Measurements from ENCODE around the gene TRIM17.

The TRIM17 gene

GRCh38 chr1:228415853-228416216 is 826 bp downstream of the TRIM17 start:
- no peak for DNase-seq

GRCh38 chr1:228415221-228415620 is 1.4 kb downstream of the TRIM17 start:
- DNase-seq = no peak

- no peak for DNase-seq
These were observed 2.0 kb downstream of the TRIM17 start for GRCh38 chr1:228414511-228415211.

GRCh38 chr1:228413241-228414010 is 3.2 kb downstream of the TRIM17 start:
- no peak for DNase-seq

GRCh38 chr1:228411548-228412430 is 4.9 kb downstream of the TRIM17 start:
- no peak for DNase-seq

- no peak for DNase-seq
These were observed 5.5 kb downstream of the TRIM17 start for GRCh38 chr1:228411121-228411520.

GRCh38 chr1:228410671-228411070 is 6.0 kb downstream of the TRIM17 start:
- no peak for DNase-seq

- DNase-seq = no peak
These were observed 6.6 kb downstream of the TRIM17 start for GRCh38 chr1:228410015-228410414.

GRCh38 chr1:228408869-228409805 is 7.5 kb downstream of the TRIM17 start:
- no peak for DNase-seq

- no peak for DNase-seq
These were observed 8.4 kb downstream of the TRIM17 start for GRCh38 chr1:228408041-228408868.

GRCh38 chr1:228407106-228408040 is 9.3 kb downstream of the TRIM17 start:
- no peak for DNase-seq

GRCh38 chr1:228405979-228406228 is 10.8 kb downstream of the TRIM17 start:
- DNase-seq = no peak

- no peak for DNase-seq
These were observed 11.3 kb downstream of the TRIM17 start for GRCh38 chr1:228405200-228405978.

- DNase-seq = no peak
These were observed 12.4 kb downstream of the TRIM17 start for GRCh38 chr1:228404107-228404720.

GRCh38 chr1:228403231-228403631 is 13.4 kb downstream of the TRIM17 start:
- DNase-seq = no peak

GRCh38 chr1:228402641-228403025 is 14.0 kb downstream of the TRIM17 start:
- no peak for DNase-seq

GRCh38 chr1:228401782-228402640 is 14.7 kb downstream of the TRIM17 start:
- DNase-seq = no peak

Data from effector CD4-positive, alpha-beta T cell (primary cell).